Stimulated activated naive CD8-positive, alpha-beta T cell treated with anti-CD3 and anti-CD28 coated beads, Interleukin-15, Interleukin-2, amounts not matched to agents 100 ng/mL and 50 ng/mL, for 24 hours (primary cell): ENCODE measurements around the gene CHST5.
"Not testable (repeated sequence)": the region's sequence is repeated elsewhere in the genome, so short reads cannot be mapped to it uniquely, and the experiment has no call there.

Experiments
- H3K27ac Mint-ChIP-seq: one replicate; pipeline ENCODE4 v1.8.0; 2021; ENCODE audit warnings: mild to moderate bottlenecking, mixed read lengths
- H3K27me3 Mint-ChIP-seq: one replicate; pipeline ENCODE4 v1.8.0; 2021; ENCODE audit warnings: mixed read lengths
- H3K36me3 Mint-ChIP-seq: one replicate; pipeline ENCODE4 v1.8.0; 2021; ENCODE audit warnings: low read depth, mixed read lengths
- H3K4me1 Mint-ChIP-seq: one replicate; pipeline ENCODE4 v1.8.0; 2021; ENCODE audit warnings: low read depth, mixed read lengths
- H3K4me3 Mint-ChIP-seq: one replicate; pipeline ENCODE4 v1.8.0; 2021; ENCODE audit warnings: mild to moderate bottlenecking, mixed read lengths
- H3K9me3 Mint-ChIP-seq: one replicate; pipeline ENCODE4 v1.8.0; 2021; ENCODE audit warnings: mixed read lengths

The CHST5 gene

GRCh38 chr16:75535211-75535843 is 581 bp downstream of the CHST5 start:
- Mint-ChIP-seq H3K4me1 (no peaks in the 10 kb centered on the region), H3K27ac (no peak overlapping the region), H3K9me3 (no peaks in the 10 kb centered on the region), H3K27me3 (no peaks in the 10 kb centered on the region), H3K4me3 (no peak overlapping the region), H3K36me3 (no peaks in the 10 kb centered on the region)

DNA sequence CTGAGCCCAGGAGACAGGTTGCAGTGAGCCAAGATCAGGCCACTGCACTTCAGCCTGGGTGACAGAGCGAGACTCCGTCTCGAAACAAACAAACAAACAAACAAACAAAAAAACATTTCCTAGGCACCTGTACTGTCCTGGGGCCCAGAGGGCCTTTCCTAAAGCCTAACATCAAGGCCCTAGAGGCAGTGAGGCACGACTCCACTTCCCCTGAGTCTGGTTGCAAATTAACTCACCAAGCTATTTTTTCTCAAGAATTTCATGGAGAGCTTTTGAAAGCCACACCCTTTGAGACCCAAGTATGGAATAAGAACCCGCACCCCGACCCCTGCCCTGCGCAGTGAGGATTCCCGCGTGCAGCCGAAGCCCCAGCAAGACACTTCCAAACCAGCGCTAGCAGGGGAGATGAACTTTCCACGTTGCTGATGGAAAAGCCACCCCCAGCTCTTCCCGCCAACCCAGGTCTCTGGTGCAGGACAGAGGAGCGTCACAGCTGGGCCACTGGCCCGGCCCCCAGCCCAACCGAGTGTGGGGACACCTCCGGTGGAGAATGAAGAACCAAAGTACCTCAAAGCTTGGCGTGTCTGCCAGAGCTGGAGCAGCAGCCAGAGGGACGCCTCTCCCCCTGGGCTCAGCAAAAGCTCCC is 1.2 kb downstream of the CHST5 start:
- Mint-ChIP-seq H3K9me3 (no peaks in the 10 kb centered on the region), H3K27me3 (no peaks in the 10 kb centered on the region), H3K4me3 (no peak overlapping the region), H3K36me3 (no peaks in the 10 kb centered on the region), H3K27ac (no peak overlapping the region), H3K4me1 (no peaks in the 10 kb centered on the region)

DNA sequence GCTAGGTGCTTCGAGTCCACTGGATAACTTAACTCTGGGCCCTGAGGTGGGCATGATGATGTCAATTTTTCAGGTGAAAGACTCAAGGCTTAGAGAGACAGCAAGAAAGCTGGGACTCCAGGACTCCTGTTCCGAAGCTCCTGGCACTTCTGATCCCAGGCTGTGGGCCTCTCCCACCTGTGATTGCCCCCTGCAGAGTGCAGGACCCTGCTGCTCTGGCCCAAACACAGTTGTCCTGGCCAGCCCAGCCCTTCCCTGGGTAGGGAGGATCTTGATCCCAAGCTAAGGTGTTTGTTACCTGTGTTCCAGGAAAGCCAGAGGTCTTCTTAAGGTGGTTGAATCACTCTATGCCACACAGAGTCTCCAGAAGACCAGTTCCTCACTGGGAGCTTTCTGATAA is 3.1 kb downstream of the CHST5 start:
- Mint-ChIP-seq H3K36me3 (no peaks in the 10 kb centered on the region), H3K4me3 (no peak overlapping the region), H3K4me1 (no peaks in the 10 kb centered on the region), H3K27ac (no peak overlapping the region), H3K27me3 (no peaks in the 10 kb centered on the region), H3K9me3 (no peaks in the 10 kb centered on the region)

GRCh38 chr16:75532142-75532765 is 3.7 kb downstream of the CHST5 start:
- Mint-ChIP-seq H3K9me3 (no peaks in the 10 kb centered on the region), H3K36me3 (no peaks in the 10 kb centered on the region), H3K4me3 (no peak overlapping the region), H3K27me3 (no peaks in the 10 kb centered on the region), H3K4me1 (no peaks in the 10 kb centered on the region), H3K27ac (no peak overlapping the region)

- Mint-ChIP-seq H3K9me3 (no peaks in the 10 kb centered on the region), H3K4me3 (no peak overlapping the region), H3K4me1 (no peaks in the 10 kb centered on the region), H3K27me3 (no peaks in the 10 kb centered on the region), H3K27ac (no peak overlapping the region), H3K36me3 (no peaks in the 10 kb centered on the region)
These were observed 5.9 kb downstream of the CHST5 start for GRCh38 chr16:75529959-75530358.

DNA sequence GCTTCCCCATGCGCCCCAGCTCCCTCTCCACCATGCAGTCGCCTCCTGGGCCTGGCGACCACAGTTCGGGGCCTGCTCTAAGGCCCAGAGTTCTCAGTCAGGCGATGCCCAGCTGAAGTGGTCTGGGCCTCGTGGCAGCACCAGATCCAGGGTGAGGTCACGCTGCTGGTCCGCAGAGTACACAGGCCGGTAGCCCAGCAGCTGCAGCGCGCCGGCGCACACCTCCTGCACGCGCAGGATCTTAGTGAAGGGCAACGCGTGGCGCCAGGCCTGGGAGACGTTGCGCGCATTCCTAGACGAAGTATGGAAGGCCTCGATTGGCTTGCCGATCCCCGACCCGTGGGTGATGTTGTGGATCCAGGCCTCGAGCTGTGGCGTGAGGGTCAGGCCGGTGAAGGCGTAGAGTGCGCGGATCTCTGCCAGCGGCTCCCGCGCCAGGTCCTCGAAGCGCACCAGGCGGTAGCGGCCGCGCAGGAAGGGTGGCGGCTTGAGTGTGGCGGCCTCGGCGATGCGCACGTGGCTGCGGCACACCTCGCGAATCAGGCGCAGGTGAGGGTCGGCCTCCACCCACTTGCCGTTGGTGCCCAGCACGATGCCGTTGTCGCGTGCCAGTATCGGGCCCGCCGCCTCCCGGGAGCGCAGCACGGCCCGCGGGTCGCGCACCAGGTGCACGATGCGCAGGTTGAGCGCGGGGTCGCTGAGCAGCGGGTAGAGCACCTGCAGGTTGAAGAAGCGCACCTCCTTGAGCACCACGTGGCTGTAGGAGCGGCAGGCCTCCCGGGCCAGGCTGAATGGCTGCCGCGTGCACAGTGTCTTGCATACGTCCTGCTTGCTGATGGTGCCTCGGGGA is 6.6 kb downstream of the CHST5 start:
- no peaks in the 10 kb centered on the region for H3K27me3 Mint-ChIP-seq
- H3K27ac Mint-ChIP-seq: no peak overlapping the region
- no peaks in the 10 kb centered on the region for H3K9me3 Mint-ChIP-seq
- no peaks in the 10 kb centered on the region for H3K36me3 Mint-ChIP-seq
- H3K4me3 Mint-ChIP-seq: no peak overlapping the region
- no peaks in the 10 kb centered on the region for H3K4me1 Mint-ChIP-seq

DNA sequence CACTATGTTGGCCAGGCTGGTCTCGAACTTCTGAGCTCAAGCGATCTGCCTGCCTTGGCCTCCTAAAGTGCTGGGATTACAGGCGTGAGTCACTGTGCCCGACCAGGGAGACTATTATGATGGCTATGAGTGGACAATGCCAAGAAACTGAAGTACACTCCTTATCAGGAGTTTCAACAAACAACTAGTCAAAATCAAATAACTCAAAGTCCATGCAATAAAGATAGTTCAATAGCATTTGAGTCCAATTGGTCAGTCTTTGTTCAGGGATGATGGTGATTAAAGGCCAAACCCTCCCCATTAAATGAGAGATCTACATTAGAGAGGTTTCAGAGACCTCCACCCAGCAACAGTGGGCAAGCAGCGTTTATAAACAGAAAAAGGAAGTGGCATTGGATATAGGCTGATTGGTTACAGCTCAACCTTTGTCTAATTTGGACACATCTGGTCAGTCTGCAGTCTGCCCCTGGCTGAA is 8.0 kb downstream of the CHST5 start:
- no peaks in the 10 kb centered on the region for H3K4me1 Mint-ChIP-seq
- H3K27ac Mint-ChIP-seq: no peak overlapping the region
- H3K9me3 Mint-ChIP-seq: no peaks in the 10 kb centered on the region
- H3K36me3 Mint-ChIP-seq: no peaks in the 10 kb centered on the region
- no peak overlapping the region for H3K4me3 Mint-ChIP-seq
- H3K27me3 Mint-ChIP-seq: no peaks in the 10 kb centered on the region

DNA sequence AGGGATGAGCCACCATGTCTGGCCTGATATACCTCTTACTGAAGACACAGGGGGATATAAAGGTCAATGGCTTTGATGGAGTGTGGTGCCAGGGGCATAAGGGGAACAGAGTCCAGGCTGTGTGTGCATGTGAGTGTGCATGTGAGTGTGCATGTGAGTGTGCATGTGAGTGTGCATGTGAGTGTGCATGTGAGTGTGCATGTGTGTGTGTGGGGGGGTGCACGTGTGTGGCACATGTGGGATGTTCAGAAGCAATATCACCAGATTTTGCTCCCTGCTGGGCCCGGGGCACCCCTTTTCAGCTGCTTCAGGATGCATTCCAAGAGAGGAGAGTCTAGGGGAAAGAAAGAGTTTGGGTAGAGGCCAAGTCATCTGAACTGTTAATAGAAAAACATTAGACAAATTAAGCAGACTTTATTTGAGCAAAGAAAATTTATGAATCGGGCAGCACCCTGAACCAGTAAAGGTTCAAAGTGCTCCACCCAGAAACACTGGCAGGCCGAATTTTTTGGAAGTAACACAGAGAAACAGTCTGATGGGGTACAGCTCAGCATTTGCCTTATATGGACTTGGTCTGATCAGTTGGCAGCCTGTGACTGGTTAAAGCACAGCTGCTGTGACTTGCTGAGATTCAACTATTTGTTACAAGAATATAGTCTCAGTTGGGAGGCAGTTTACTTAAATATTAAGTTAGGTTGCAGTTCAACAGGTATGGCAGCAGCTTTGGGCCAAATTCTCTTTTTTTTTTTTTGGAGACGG is 9.7 kb downstream of the CHST5 start:
- no peaks in the 10 kb centered on the region for H3K27me3 Mint-ChIP-seq
- H3K27ac Mint-ChIP-seq: no peak overlapping the region
- H3K9me3 Mint-ChIP-seq: no peaks in the 10 kb centered on the region
- H3K4me1 Mint-ChIP-seq: no peaks in the 10 kb centered on the region
- H3K36me3 Mint-ChIP-seq: no peaks in the 10 kb centered on the region
- H3K4me3 Mint-ChIP-seq: no peak overlapping the region

GRCh38 chr16:75519175-75519574 is 16.7 kb downstream of the CHST5 start:
- H3K9me3 Mint-ChIP-seq: no peaks in the 10 kb centered on the region
- H3K36me3 Mint-ChIP-seq: no peaks in the 10 kb centered on the region
- H3K4me1 Mint-ChIP-seq: peaks cover 11% of the 10 kb centered on the region
- H3K27ac Mint-ChIP-seq: no peak overlapping the region
- H3K27me3 Mint-ChIP-seq: no peaks in the 10 kb centered on the region
- H3K4me3 Mint-ChIP-seq: no peak overlapping the region

DNA sequence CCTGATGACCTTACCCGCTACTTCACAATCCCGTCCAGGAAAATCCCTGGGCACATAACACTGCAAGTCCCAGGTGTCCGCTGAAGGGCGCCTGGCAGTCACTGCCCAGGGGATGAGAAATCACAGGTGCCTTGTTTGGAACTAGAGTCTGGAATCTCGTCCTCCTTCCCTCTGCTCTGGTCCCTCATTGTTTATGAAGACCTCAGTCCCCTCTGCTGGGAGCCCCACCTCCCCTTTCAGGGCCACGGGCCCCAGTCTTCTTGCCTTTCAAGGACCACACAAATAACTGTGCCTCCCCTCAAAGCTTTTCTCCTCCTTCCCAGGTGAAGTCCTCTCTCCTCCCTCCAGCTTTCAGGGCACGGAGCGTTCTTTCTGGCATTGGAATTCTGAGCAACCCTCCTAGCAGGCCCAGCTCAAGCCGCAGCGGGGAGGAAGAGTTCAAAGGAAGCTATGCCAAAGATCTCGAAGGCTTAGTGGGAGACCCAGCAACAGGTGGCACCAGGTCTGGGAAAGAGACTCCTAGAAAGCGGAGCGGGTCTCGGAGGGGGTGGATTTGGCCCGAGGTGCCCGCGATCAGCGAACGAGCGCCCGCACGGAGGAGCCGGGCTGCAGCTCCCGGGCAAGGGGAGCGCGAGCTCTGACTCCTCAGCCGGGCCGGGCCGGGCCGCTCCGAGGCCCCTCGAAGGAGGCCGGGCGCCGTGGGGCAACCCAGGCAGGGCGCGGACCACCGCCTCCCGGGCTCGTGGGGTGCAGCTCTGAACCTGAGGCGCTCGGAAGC is 19.5 kb downstream of the CHST5 start:
- not testable (repeated sequence) for H3K36me3 Mint-ChIP-seq, H3K27me3 Mint-ChIP-seq, H3K9me3 Mint-ChIP-seq
- H3K4me3 Mint-ChIP-seq: peak overlapping the region; percentile 90
- peaks cover 11% of the 10 kb centered on the region for H3K4me1 Mint-ChIP-seq
- peak overlapping the region; percentile 5 for H3K27ac Mint-ChIP-seq

DNA sequence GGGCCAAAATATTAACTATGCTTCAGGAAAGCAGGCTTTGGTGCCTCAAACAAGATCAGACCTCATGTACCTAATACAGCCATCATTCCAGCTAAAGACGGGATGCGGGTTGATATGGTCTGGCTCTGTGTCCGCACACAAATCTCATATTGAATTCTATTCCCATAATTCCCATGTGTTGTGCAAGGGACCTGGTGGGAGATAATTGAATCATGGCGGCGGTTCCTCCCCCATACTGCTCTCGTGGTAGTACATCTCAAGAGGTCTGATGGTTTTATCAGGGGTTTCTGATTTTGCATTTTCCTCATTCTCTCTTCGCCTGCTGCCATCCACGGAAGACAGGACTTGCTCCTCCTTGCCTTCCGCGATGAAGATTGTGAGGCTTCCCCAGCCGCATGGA is 21.6 kb downstream of the CHST5 start:
- Mint-ChIP-seq H3K4me1 (peaks cover 11% of the 10 kb centered on the region), H3K36me3 (no peaks in the 10 kb centered on the region), H3K27me3 (no peaks in the 10 kb centered on the region), H3K27ac (no peak overlapping the region), H3K4me3 (no peak overlapping the region), H3K9me3 (no peaks in the 10 kb centered on the region)

GRCh38 chr16:75506574-75506973 is 29.3 kb downstream of the CHST5 start:
- Mint-ChIP-seq H3K9me3 (no peaks in the 10 kb centered on the region), H3K4me1 (no peaks in the 10 kb centered on the region), H3K36me3 (no peaks in the 10 kb centered on the region), H3K27ac (no peak overlapping the region), H3K27me3 (peaks cover 4% of the 10 kb centered on the region), H3K4me3 (no peak overlapping the region)

DNA sequence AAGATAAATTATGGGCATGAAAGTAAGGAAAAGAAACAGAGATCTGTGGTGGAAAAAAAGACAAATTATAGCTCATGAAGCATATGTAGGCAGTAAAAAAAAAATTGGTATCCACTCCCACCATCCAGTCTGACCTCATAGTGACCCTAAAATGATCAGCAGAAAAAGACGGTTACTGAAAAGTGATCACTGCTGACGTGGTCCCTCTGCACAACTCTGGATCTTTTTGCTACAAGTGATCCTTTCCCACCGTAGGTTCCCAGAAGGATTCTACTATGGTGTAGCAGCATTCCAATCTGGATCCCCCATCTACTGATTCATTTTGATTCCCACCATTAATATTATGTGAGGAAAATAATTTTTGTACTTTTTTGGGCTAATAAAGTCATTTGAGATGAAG is 29.8 kb downstream of the CHST5 start:
- Mint-ChIP-seq H3K36me3 (no peaks in the 10 kb centered on the region), H3K4me1 (no peaks in the 10 kb centered on the region), H3K9me3 (no peaks in the 10 kb centered on the region), H3K4me3 (no peak overlapping the region), H3K27me3 (peaks cover 4% of the 10 kb centered on the region), H3K27ac (no peak overlapping the region)

GRCh38 chr16:75503801-75504200 is 32.1 kb downstream of the CHST5 start:
- Mint-ChIP-seq H3K4me1 (no peaks in the 10 kb centered on the region), H3K4me3 (no peak overlapping the region), H3K9me3 (no peaks in the 10 kb centered on the region), H3K36me3 (no peaks in the 10 kb centered on the region), H3K27ac (no peak overlapping the region), H3K27me3 (peaks cover 4% of the 10 kb centered on the region)
